Measurements from ENCODE around the gene PTGDS. TPM values are rescaled to one million over a fixed set of nuclear protein-coding genes. Genes with fewer than 3 reads are reported as not detected.

PTGDS gene
- total RNA-seq, 1 donor: 32.8 TPM

DNA sequence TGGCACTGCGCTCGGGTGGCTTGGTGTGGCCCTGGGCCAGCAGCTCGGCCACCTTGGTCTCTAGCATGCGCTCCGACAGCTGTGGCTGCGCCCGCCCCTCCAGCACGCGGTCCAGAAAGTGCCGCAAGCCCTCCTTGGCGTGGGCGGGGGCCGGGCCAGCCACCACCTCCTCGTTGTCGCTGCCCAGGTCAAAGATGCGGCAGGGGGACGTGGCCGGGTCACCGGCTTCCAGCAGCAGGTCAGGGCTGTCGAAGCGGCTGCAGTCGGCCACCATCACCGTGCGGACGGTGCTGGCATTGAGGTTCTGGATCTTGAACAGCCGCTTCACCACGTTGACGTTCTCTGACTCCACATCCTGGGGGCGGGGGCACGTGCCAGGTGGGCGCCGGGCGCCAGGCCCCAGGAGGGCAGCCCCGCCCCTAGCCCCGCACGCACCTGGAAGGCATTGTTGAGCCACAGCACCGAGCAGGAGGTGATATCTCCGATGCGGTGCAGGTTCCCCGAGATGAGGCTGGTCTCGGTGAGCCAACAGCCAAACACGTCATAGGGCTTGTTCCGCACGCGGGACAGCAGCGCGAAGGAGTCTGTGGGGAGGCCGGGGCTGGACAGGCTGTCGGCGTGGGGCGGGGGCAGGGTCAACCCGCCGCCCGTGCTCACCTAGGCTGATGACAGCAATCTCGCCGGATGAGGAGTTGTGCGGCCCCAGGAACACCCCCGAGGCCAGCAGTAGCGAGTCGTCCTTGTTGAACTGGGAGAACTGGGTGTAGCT lies 35.0 kb upstream of the PTGDS start:
- TF ChIP-seq, protein P1, sequence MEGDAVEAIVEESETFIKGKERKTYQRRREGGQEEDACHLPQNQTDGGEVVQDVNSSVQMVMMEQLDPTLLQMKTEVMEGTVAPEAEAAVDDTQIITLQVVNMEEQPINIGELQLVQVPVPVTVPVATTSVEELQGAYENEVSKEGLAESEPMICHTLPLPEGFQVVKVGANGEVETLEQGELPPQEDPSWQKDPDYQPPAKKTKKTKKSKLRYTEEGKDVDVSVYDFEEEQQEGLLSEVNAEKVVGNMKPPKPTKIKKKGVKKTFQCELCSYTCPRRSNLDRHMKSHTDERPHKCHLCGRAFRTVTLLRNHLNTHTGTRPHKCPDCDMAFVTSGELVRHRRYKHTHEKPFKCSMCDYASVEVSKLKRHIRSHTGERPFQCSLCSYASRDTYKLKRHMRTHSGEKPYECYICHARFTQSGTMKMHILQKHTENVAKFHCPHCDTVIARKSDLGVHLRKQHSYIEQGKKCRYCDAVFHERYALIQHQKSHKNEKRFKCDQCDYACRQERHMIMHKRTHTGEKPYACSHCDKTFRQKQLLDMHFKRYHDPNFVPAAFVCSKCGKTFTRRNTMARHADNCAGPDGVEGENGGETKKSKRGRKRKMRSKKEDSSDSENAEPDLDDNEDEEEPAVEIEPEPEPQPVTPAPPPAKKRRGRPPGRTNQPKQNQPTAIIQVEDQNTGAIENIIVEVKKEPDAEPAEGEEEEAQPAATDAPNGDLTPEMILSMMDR (IDR thresholded peaks at IDR 0.05; ENCODE audit: insufficient read depth, low read length): no peak
- DNase-seq (ENCODE audit: low read depth): no peak
- peak overlapping the region; percentile 14 for H3K4me3 ChIP-seq (ENCODE audit: low read depth, low read length)

DNA sequence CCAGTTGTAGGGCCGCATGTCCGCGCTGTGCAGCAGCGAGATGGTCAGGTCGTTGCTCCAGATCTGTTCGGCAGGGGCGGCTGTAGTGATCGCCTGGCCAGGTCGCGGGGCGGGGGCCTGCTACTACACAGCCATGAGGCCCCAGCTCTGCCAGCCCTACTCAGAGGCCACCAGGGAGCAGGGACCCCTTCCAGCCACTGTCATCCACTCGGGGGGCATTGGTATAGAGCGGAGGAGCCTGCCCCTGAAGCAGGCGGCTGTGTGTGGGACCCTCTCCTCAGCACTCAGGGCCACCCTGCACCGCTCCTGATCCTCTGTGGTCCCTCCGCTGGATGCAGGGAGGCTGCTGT lies 34.4 kb upstream of the PTGDS start:
- TF ChIP-seq, protein P1 (IDR thresholded peaks at IDR 0.05; ENCODE audit: insufficient read depth, low read length): no peak
- H3K4me3 ChIP-seq (ENCODE audit: low read depth, low read length): peak overlapping the region; percentile 83
- no peak for DNase-seq (ENCODE audit: low read depth)

DNA sequence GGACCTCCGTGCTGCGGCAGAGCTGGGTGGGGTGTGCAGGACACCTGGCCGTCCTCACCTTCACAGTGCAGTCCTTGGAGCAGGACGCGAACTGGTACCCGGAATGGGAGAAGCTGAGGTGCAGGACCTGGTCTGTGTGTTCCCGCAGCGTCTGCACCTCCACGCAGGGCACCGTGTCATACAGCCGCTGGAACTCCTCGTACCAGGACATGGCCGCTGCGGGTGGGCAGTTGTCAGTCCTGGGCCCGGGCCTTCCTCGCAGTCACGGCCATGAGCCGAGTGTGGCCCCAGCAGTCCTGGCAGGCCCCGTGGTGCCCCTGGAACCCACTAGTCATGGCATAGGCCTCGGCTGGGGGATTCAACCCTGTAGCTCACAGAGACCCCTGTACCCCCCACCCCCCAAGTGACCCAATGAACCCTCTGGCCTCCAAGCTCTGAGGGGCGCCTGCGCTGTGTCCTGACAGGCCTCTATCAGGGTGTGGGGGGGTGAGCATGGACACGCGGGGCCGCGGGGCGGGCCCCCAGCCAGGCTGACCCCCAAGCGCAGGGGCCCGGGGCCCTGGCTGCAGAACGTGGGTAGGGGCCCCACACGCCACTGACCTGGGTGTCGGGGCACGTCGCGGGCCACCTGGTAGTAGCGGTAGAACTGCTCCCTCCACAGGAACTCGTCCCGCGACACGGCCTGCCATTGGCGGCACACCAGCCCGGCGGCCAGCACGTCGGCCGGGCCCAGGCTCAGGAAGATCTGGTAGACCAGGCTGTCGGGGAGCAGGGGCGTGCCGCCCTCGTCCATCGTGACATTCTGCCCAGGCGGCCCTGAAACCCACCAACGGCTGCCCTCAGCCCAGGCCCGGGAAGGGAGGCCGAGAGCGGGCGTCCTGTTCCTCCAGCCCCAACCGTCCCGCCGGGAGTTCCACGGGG lies 33.8 kb upstream of the PTGDS start:
- peak overlapping the region; percentile 83 for H3K4me3 ChIP-seq (ENCODE audit: low read depth, low read length)
- TF ChIP-seq, protein P1 (IDR thresholded peaks at IDR 0.05; ENCODE audit: insufficient read depth, low read length): no peak
- peak; percentile 16 for DNase-seq (ENCODE audit: low read depth)

DNA sequence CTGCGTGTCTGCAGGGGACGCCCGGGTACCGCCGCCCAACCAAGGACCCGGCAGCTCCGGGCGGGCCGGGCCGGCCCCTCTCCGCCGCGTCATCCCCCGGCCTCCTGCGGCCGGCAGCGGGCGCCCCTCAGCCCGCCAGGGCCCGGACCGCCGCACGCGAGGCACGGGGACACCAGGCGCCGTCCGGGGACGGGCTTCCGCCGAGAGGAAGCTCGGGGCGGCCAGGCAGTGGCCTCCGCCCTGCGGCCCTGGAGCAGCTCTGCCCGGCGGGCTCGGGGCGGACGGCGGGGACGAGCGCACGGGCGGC lies 33.1 kb upstream of the PTGDS start:
- TF ChIP-seq, protein P1 (IDR thresholded peaks at IDR 0.05; ENCODE audit: insufficient read depth, low read length): no peak
- peak; percentile 44 for DNase-seq (ENCODE audit: low read depth)
- H3K4me3 ChIP-seq (ENCODE audit: low read depth, low read length): peak overlapping the region; percentile 83

DNA sequence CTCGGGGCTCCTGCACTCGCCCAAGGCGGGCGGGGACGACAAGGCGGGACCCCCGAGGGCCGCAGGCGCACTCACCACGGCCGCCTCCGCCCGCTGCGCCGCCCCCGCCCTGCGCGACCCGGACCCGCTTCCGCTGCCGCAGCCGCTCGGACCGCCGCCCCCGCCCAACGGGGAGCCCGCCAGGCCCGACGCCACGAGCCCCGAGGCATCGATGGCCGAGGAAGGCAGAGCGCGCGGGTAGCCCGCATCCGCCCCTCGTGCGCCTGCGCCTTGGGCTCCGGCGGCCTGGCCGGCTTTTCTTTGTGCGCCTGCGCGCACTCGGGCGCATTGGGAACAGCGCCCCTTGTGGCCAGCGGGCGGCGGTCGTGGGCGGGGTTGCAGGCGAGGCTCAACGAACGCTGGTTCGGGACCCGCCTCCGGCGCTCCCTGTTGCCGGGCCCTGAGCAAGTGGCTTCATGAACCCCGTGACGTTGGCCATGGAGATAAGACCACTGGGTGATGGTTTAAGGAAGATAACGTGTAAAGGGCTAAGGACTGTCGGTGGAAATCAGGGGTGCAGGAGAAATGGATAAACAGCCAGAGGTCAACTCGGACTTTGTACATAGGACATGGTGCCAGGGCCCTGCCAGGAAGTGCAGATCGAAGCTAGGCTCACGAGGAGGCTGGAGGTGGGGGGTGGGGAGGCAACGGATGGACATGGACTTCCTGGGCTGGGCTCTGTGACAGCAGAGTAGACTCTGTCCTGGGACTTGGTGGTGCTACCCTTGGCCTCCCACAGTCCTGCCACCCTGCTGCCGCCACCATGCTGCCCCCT lies 32.6 kb upstream of the PTGDS start, which contains the start of the genes C8G and FBXW5:
TSS of gene C8G (plus strand) at position 725 of the 814 bp plus-strand sequence. CDS start at position 803, 78 bp downstream.
TSS of gene FBXW5 (minus strand) at position 220 of the 814 bp plus-strand sequence. CDS start 655 bp downstream, outside the sequence.
- peak; percentile 89 for DNase-seq (ENCODE audit: low read depth)
- peak within 1 kb of the TSS; percentile 83 for H3K4me3 ChIP-seq (ENCODE audit: low read depth, low read length)
- TF ChIP-seq, protein P1 (IDR thresholded peaks at IDR 0.05; ENCODE audit: insufficient read depth, low read length): peak; percentile 85
